Breast epithelium (tissue), 4 donors: ENCODE results near the gene ABCG5. TPM values are rescaled to one million over a fixed set of nuclear protein-coding genes. Genes with fewer than 3 reads are reported as not detected.

Source experiments
- DNase-seq, 2 donors: peaks; one replicate each; pipeline ENCODE4 v3.0.0-alpha.2; 2019; ENCODE audit warnings: low spot score in 2 of 2
- H3K27ac ChIP-seq, 2 donors: fragments of 200-600 bp; sonication (generic) in 1 of 2; one replicate each; pipeline ENCODE4 v1.5.1; 2016 to 2019; ENCODE audit warnings: mild to moderate bottlenecking in 1 of 2
- H3K27me3 ChIP-seq, 2 donors: fragments of 200-600 bp; sonication (generic) in 1 of 2; one replicate each; pipeline versions ENCODE4 v1.5.1 to v1.6.0; 2017 to 2019; ENCODE audit warnings: control low read depth in 1 of 2, mild to moderate bottlenecking in 1 of 2
- H3K36me3 ChIP-seq: fragments of 200-600 bp; one replicate; pipeline ENCODE4 v1.5.1; 2019
- H3K4me1 ChIP-seq, 2 donors: fragments of 200-600 bp; sonication (generic); one replicate each; pipeline ENCODE4 v1.5.1; 2016 to 2019; ENCODE audit warnings: control low read depth in 1 of 2
- H3K4me3 ChIP-seq, 3 donors: fragments of 200-600 bp; sonication (generic); 1 replicate in 2 of 3; 2 replicates in 1 of 3; pipeline ENCODE4 v1.5.1; 2016 to 2019; ENCODE audit warnings: mild to moderate bottlenecking in 3 of 3, moderate library complexity in 2 of 3
- H3K9me3 ChIP-seq, 2 donors: fragments of 200-600 bp; sonication (generic) in 1 of 2; one replicate each; pipeline ENCODE4 v1.5.1; 2016 to 2019; ENCODE audit warnings: control low read depth in 1 of 2
- CTCF ChIP-seq, 3 donors: fragments of 450-650 bp; IDR thresholded peaks; one replicate each; pipeline ENCODE4 v1.5.1; 2016 to 2017; ENCODE audit warnings: antibody characterized with exemption in 3 of 3, mild to moderate bottlenecking in 3 of 3, moderate library complexity in 3 of 3
- POLR2A ChIP-seq: fragments of 450-650 bp; IDR thresholded peaks from one replicate; pipeline ENCODE4 v1.6.1; 2016; ENCODE audit warnings: antibody characterized with exemption, mild to moderate bottlenecking, moderate library complexity
- POLR2AphosphoS5 ChIP-seq, 3 donors: sonication (generic); formaldehyde crosslinking; IDR thresholded peaks; one replicate each; pipeline ENCODE4 v1.6.1; 2017; ENCODE audit warnings: antibody characterized with exemption in 3 of 3
- intact Hi-C: fragments of 100-400 bp; cut with DNase I; formaldehyde crosslinking; loops from one replicate; pipeline ENCODE4 v1.15.1; 2023; ENCODE audit warnings: low total_unique reads
- total RNA-seq, 3 donors: library from RNA; depleted of rRNA; stranded (reverse); fragments of >200 nt; gene quantifications; one replicate each; pipeline ENCODE4 v1.1.0, GENCODE V29; 2016

ABCG5 gene
- total RNA-seq, 3 donors from 2014 or later = not detected

DNA sequence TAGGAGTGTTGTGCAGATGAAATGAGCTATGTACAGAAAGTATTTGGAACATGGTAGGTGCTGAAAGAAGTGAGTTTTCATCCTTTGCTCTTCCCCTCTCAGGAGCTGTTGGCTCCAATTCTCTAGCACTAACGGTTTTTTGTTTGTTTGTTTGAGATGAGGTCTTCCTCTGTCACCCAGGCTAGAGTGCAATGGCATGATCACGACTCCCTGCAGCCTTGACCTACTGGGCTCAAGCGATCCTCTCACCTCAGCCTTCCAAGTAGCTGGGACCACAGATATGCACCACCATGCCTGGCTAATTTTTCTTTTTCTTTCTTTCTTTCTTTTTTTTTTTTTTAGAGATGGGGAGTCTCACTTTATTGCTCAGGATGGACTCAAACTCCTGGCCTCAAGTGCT lies 12.8 kb downstream of the ABCG5 start:
- H3K4me1 ChIP-seq = no peaks in the 10 kb centered on the region
- peaks cover 0 to 9% of the 10 kb centered on the region in 2 donors for H3K27me3 ChIP-seq
- no peak overlapping the region for H3K27ac ChIP-seq
- DNase-seq = no peak
- intact Hi-C loops = no loop called here
- H3K9me3 ChIP-seq = no peaks in the 10 kb centered on the region
- H3K4me3 ChIP-seq = no peak overlapping the region
- H3K36me3 ChIP-seq = no peaks in the 10 kb centered on the region
- TF ChIP-seq CTCF (IDR thresholded peaks at IDR 0.05) (no peak), POLR2AphosphoS5 (IDR thresholded peaks at IDR 0.05) (no peak), POLR2A (no peak)

DNA sequence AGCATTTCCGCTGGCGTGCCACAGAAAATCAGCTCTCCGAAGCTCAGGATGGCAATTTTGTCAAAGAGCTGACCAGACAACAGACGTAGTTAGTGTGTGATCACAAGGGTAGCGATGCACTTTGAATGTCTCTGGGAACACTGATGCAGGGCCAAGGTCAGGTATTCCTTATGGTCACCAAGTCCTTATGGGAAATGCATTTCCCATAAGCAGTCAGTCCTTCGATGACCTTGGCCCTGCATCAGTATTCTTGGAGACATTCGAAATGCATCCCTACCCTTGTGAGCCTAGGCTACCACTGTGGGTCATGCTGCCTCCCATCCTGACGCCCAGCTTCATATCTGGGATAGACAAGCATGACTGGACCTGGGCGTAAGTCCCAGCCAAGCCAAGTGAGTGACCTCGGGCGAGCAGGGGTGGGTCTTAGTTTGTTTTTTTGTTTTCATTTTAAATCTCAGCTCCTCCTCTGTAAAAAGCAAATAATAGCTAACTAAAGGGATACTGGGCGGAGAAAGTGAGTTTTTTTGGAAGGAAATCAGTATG lies 13.6 kb downstream of the ABCG5 start:
- intact Hi-C loops = no loop called here
- H3K4me1 ChIP-seq = no peaks in the 10 kb centered on the region
- H3K27me3 ChIP-seq = peaks cover 0 to 5% of the 10 kb centered on the region in 2 donors
- TF ChIP-seq POLR2AphosphoS5 (IDR thresholded peaks at IDR 0.05) (no peak), POLR2A (no peak), CTCF (IDR thresholded peaks at IDR 0.05) (no peak)
- H3K27ac ChIP-seq = no peak overlapping the region
- H3K9me3 ChIP-seq = no peaks in the 10 kb centered on the region
- DNase-seq = no peak
- H3K4me3 ChIP-seq = no peak overlapping the region
- H3K36me3 ChIP-seq = no peaks in the 10 kb centered on the region

DNA sequence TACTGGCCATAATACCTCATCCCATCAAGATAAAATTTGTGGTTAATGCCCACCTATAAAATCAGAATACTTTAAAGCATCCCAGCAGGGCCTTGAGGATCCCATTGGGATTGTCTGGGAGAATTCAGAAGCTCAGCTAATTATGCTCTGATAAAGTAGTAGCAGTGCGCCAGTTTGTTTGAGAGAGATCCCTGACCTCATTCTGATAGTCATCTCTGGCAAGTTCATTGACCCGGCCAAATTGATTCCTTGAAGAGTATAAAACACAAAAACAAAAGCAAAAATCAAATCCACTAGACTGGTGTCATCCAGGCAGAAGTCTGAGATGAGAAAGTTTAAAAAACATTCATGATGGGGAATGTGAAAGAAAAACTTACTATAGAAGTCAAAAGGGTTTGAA lies 14.1 kb downstream of the ABCG5 start:
- TF ChIP-seq POLR2AphosphoS5 (IDR thresholded peaks at IDR 0.05) (no peak), POLR2A (no peak), CTCF (IDR thresholded peaks at IDR 0.05) (no peak)
- H3K4me3 ChIP-seq = no peak overlapping the region
- H3K4me1 ChIP-seq = no peaks in the 10 kb centered on the region
- intact Hi-C loops = no loop called here
- H3K27me3 ChIP-seq = no peaks in the 10 kb centered on the region
- H3K36me3 ChIP-seq = no peaks in the 10 kb centered on the region
- no peak overlapping the region for H3K27ac ChIP-seq
- H3K9me3 ChIP-seq = no peaks in the 10 kb centered on the region
- no peak for DNase-seq

GRCh38 chr2:43823751-43824150 lies 14.9 kb downstream of the ABCG5 start:
- no peaks in the 10 kb centered on the region for H3K4me1 ChIP-seq
- no peaks in the 10 kb centered on the region for H3K36me3 ChIP-seq
- H3K9me3 ChIP-seq = no peaks in the 10 kb centered on the region
- no peaks in the 10 kb centered on the region for H3K27me3 ChIP-seq
- intact Hi-C loops = no loop called here
- TF ChIP-seq POLR2A (no peak), CTCF (IDR thresholded peaks at IDR 0.05) (no peak), POLR2AphosphoS5 (IDR thresholded peaks at IDR 0.05) (no peak)
- H3K4me3 ChIP-seq = no peak overlapping the region
- DNase-seq = no peak
- H3K27ac ChIP-seq = no peak overlapping the region

DNA sequence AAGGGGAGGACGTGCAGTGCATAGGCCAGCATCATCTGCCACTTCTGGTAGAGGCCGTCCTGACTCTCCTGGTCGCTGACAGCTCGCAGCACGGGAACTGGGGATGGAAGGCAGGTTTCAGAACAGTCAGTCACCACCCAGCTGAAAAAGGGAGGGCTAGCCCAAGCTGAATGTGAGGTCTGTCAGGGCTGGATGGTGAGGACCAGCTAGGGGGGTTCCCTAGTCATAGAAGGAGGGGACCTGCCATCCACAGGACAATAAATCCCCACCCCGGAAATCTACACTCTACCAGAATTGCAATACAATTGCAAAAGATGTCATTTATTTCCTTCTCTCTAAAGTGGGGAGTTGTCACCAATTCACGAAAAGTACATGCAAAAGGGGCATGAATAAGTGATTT lies 15.8 kb downstream of the ABCG5 start:
- no peak for DNase-seq
- Histone ChIP-seq H3K27me3 (no peaks in the 10 kb centered on the region), H3K4me1 (no peaks in the 10 kb centered on the region), H3K27ac (no peak overlapping the region), H3K4me3 (no peak overlapping the region), H3K9me3 (no peaks in the 10 kb centered on the region), H3K36me3 (no peaks in the 10 kb centered on the region)
- TF ChIP-seq CTCF (IDR thresholded peaks at IDR 0.05) (no peak), POLR2AphosphoS5 (IDR thresholded peaks at IDR 0.05) (no peak), POLR2A (no peak)
- intact Hi-C loops = no loop called here
